Activated CD4-positive, alpha-beta memory T cell treated with anti-CD3 and anti-CD28 coated beads for 36 hours (primary cell): Measurements from ENCODE around the gene LIMK2. TPM values are rescaled to one million over a fixed set of nuclear protein-coding genes. Genes with fewer than 3 reads are reported as not detected.

Experiments
- CTCF ChIA-PET: fragments of 350-600 bp; sonication (Branson Sonifier 250); formaldehyde crosslinking; loops from one replicate; lab custom pipeline; 2021; ENCODE audit warnings: antibody characterized with exemption, inconsistent platforms; lab: Charles Lee
- POLR2A ChIA-PET: fragments of 350-600 bp; sonication (Branson Sonifier 250); formaldehyde crosslinking; loops from one replicate; lab custom pipeline; 2021; ENCODE audit warnings: antibody characterized with exemption; lab: Charles Lee
- DNase-seq: peaks from one replicate; pipeline ENCODE4 v3.0.0-alpha.2; 2020
- H3K27ac Mint-ChIP-seq: one replicate; pipeline ENCODE4 v1.8.0; 2021; ENCODE audit warnings: mixed read lengths
- H3K27me3 Mint-ChIP-seq: one replicate; pipeline ENCODE4 v1.8.0; 2021; ENCODE audit warnings: mixed read lengths
- H3K36me3 Mint-ChIP-seq: one replicate; pipeline ENCODE4 v1.8.0; 2021; ENCODE audit warnings: mixed read lengths
- H3K4me1 Mint-ChIP-seq: one replicate; pipeline ENCODE4 v1.8.0; 2021; ENCODE audit warnings: low read depth, mixed read lengths
- H3K4me3 Mint-ChIP-seq: one replicate; pipeline ENCODE4 v1.8.0; 2021; ENCODE audit warnings: mild to moderate bottlenecking, mixed read lengths
- H3K9me3 Mint-ChIP-seq: one replicate; pipeline ENCODE4 v1.8.0; 2021; ENCODE audit warnings: mixed read lengths
- intact Hi-C: fragments of 100-400 bp; cut with micrococcal nuclease; formaldehyde crosslinking; loops from one replicate; pipeline ENCODE4 v1.15.1; 2023
- total RNA-seq, 2 experiments: library from RNA; stranded (reverse); gene quantifications; one replicate each; pipeline ENCODE4 v1.2.3, GENCODE V29; 2021

Gene LIMK2
- total RNA-seq, 2 experiments from 2014 or later = 42.0 to 44.7 TPM

GRCh38 chr22:31284281-31285155 lies 72.4 kb downstream of the LIMK2 start:
- Mint-ChIP-seq H3K27me3 (no peaks in the 10 kb centered on the region), H3K4me1 (peaks cover 89% of the 10 kb centered on the region), H3K36me3 (peaks cover 43% of the 10 kb centered on the region), H3K27ac (peak overlapping the region; percentile 100), H3K4me3 (no peak overlapping the region), H3K9me3 (no peaks in the 10 kb centered on the region)
- no peak for DNase-seq
- ChIA-PET CTCF (interaction anchor here (0.8 to 5.6 kb wide), 4 partner anchors 12 to 73 kb away, joined by 3 to 55 read pairs (median 13); partner anchors contain the start of gene LIMK2), POLR2A (interaction anchor here (0.8 to 1.1 kb wide), 2 partner anchors 8 to 17 kb away, joined by 5 to 6 read pairs; no protein-coding TSS in a partner anchor)
- intact Hi-C loops = no loop called here

GRCh38 chr22:31286360-31287255 lies 74.5 kb downstream of the LIMK2 start:
- H3K4me3 Mint-ChIP-seq = peak overlapping the region; percentile 42
- ChIA-PET POLR2A (interaction anchor here (1.0 to 1.2 kb wide), 3 partner anchors 9 to 42 kb away, joined by 3 to 11 read pairs (median 3); no protein-coding TSS in a partner anchor), CTCF (interaction anchor here (0.6 to 5.6 kb wide), 8 partner anchors 10 to 264 kb away, joined by 3 to 55 read pairs (median 6); partner anchors contain the start of genes LIMK2, PATZ1 and SELENOM)
- peak overlapping the region; percentile 100 for H3K27ac Mint-ChIP-seq
- H3K27me3 Mint-ChIP-seq = no peaks in the 10 kb centered on the region
- peaks cover 32% of the 10 kb centered on the region for H3K36me3 Mint-ChIP-seq
- peaks cover 74% of the 10 kb centered on the region for H3K4me1 Mint-ChIP-seq
- intact Hi-C loops = loop anchor here (1.0 kb wide), 1 partner anchor 8 kb away; no protein-coding TSS in a partner anchor
- DNase-seq = peak; percentile 77
- H3K9me3 Mint-ChIP-seq = no peaks in the 10 kb centered on the region

GRCh38 chr22:31287818-31288495 lies 75.9 kb downstream of the LIMK2 start:
- intact Hi-C loops = no loop called here
- H3K27ac Mint-ChIP-seq = peak overlapping the region; percentile 100
- peaks cover 70% of the 10 kb centered on the region for H3K4me1 Mint-ChIP-seq
- H3K36me3 Mint-ChIP-seq = peaks cover 27% of the 10 kb centered on the region
- no peaks in the 10 kb centered on the region for H3K27me3 Mint-ChIP-seq
- no peak for DNase-seq
- H3K9me3 Mint-ChIP-seq = no peaks in the 10 kb centered on the region
- ChIA-PET CTCF (interaction anchor here (1.5 to 3.0 kb wide), 3 partner anchors 13 to 76 kb away, joined by 8 to 22 read pairs (median 8); partner anchors contain the start of gene LIMK2), POLR2A (interaction anchor here (3.0 kb wide), 1 partner anchor 10 kb away, joined by 31 read pairs; no protein-coding TSS in a partner anchor)
- peak overlapping the region; percentile 43 for H3K4me3 Mint-ChIP-seq

- Mint-ChIP-seq H3K27ac (peak overlapping the region; percentile 100), H3K36me3 (peaks cover 27% of the 10 kb centered on the region), H3K4me1 (peaks cover 68% of the 10 kb centered on the region), H3K9me3 (no peaks in the 10 kb centered on the region), H3K27me3 (no peaks in the 10 kb centered on the region), H3K4me3 (peak overlapping the region; percentile 98)
- CTCF ChIA-PET = interaction anchor here (1.5 to 3.0 kb wide), 4 partner anchors 14 to 77 kb away, joined by 8 to 22 read pairs (median 8); partner anchors contain the start of gene LIMK2
- POLR2A ChIA-PET = interaction anchor here (1.1 to 3.0 kb wide), 4 partner anchors 10 to 114 kb away, joined by 3 to 31 read pairs (median 6); no protein-coding TSS in a partner anchor
- intact Hi-C loops = no loop called here
- no peak for DNase-seq
Observed at GRCh38 chr22:31288496-31289240, 76.6 kb downstream of the LIMK2 start.

GRCh38 chr22:31289344-31289743 lies 77.2 kb downstream of the LIMK2 start:
- Mint-ChIP-seq H3K36me3 (peaks cover 27% of the 10 kb centered on the region), H3K27ac (peak overlapping the region; percentile 100), H3K4me3 (peak overlapping the region; percentile 98), H3K4me1 (peaks cover 69% of the 10 kb centered on the region), H3K27me3 (no peaks in the 10 kb centered on the region), H3K9me3 (peaks cover 1% of the 10 kb centered on the region)
- DNase-seq = no peak
- ChIA-PET CTCF (interaction anchor here (1.1 to 3.0 kb wide), 7 partner anchors 10 to 77 kb away, joined by 3 to 22 read pairs (median 8); partner anchors contain the start of gene LIMK2), POLR2A (interaction anchor here (1.1 to 3.0 kb wide), 7 partner anchors 11 to 1685 kb away, joined by 3 to 31 read pairs (median 4); partner anchors contain the start of gene LIMK2)
- intact Hi-C loops = no loop called here

GRCh38 chr22:31290494-31291471 lies 78.7 kb downstream of the LIMK2 start:
- Mint-ChIP-seq H3K36me3 (peaks cover 22% of the 10 kb centered on the region), H3K4me3 (peak overlapping the region; percentile 98), H3K27me3 (no peaks in the 10 kb centered on the region), H3K4me1 (peaks cover 63% of the 10 kb centered on the region), H3K27ac (peak overlapping the region; percentile 100), H3K9me3 (peaks cover 2% of the 10 kb centered on the region)
- DNase-seq = peak; percentile 96
- ChIA-PET CTCF (interaction anchor here (0.8 to 8.8 kb wide), 19 partner anchors 10 to 186 kb away, joined by 3 to 92 read pairs (median 4); partner anchors contain the start of genes LIMK2, PATZ1, RNF185 and SELENOM), POLR2A (interaction anchor here (0.7 to 3.0 kb wide), 20 partner anchors 9 to 1686 kb away, joined by 3 to 31 read pairs (median 4); partner anchors contain the start of genes LIMK2, PISD and SELENOM)
- intact Hi-C loops = loop anchor here (1.0 to 5.0 kb wide), 7 partner anchors 109 to 342 kb away; partner anchors contain the start of genes DRG1, MORC2, RNF185 and SELENOM

GRCh38 chr22:31291481-31292235 lies 79.6 kb downstream of the LIMK2 start:
- DNase-seq = peak; percentile 43
- Mint-ChIP-seq H3K27ac (peak overlapping the region; percentile 100), H3K4me3 (peak overlapping the region; percentile 98), H3K9me3 (peaks cover 2% of the 10 kb centered on the region), H3K4me1 (peaks cover 63% of the 10 kb centered on the region), H3K36me3 (peaks cover 18% of the 10 kb centered on the region), H3K27me3 (no peaks in the 10 kb centered on the region)
- ChIA-PET POLR2A (interaction anchor here (0.6 to 2.2 kb wide), 11 partner anchors 10 to 370 kb away, joined by 3 to 18 read pairs (median 5); partner anchors contain the start of genes PATZ1, PISD and SMTN), CTCF (interaction anchor here (1.1 to 8.8 kb wide), 14 partner anchors 10 to 207 kb away, joined by 3 to 92 read pairs (median 8); partner anchors contain the start of genes LIMK2, RNF185 and SELENOM)
- intact Hi-C loops = loop anchor here (1.0 to 5.0 kb wide), 10 partner anchors 13 to 341 kb away; partner anchors contain the start of genes LIMK2, MORC2, RNF185 and SELENOM

GRCh38 chr22:31292236-31292989 lies 80.3 kb downstream of the LIMK2 start, which contains the start of gene PIK3IP1:
Gene PIK3IP1 (minus strand): TSS chr22:31292488. CDS start chr22:31292344, 144 bp downstream.
- Mint-ChIP-seq H3K27ac (peak within 1 kb of the TSS; percentile 100), H3K36me3 (peaks cover 18% of the 10 kb centered on the region), H3K4me1 (peaks cover 63% of the 10 kb centered on the region), H3K9me3 (peaks cover 2% of the 10 kb centered on the region), H3K4me3 (peak within 1 kb of the TSS; percentile 98), H3K27me3 (no peaks in the 10 kb centered on the region)
- intact Hi-C loops = loop anchor here (1.0 to 5.0 kb wide), 9 partner anchors 14 to 340 kb away; partner anchors contain the start of genes LIMK2, MORC2, RNF185 and SELENOM
- CTCF ChIA-PET = interaction anchor here (0.6 to 8.8 kb wide), 15 partner anchors 9 to 208 kb away, joined by 3 to 92 read pairs (median 8); partner anchors contain the start of genes LIMK2, PATZ1 and SELENOM
- DNase-seq = peak; percentile 92
- POLR2A ChIA-PET = interaction anchor here (0.6 to 2.2 kb wide), 13 partner anchors 9 to 370 kb away, joined by 3 to 18 read pairs (median 5); partner anchors contain the start of genes PATZ1 and PISD
